GM21619 (cell line): ENCODE results near the gene TXNRD1.
"Not testable (repeated sequence)": the region's sequence is repeated elsewhere in the genome, so short reads cannot be mapped to it uniquely, and the experiment has no call there.

Source experiments
- ATAC-seq: cut with Tn5 transposase; IDR thresholded peaks from one replicate; pipeline ENCODE4 v1.9.1; 2021; ENCODE audit not compliant: unreplicated experiment

TXNRD1 gene

GRCh38 chr12:104189915-104190555 lies 25.5 kb upstream of the TXNRD1 start:
- ATAC-seq, result no peak

GRCh38 chr12:104190641-104191176 lies 24.9 kb upstream of the TXNRD1 start:
- ATAC-seq, result no peak

- no peak for ATAC-seq
These were observed 18.3 kb upstream of the TXNRD1 start for GRCh38 chr12:104197264-104197663.

GRCh38 chr12:104199964-104200363 lies 15.6 kb upstream of the TXNRD1 start:
- ATAC-seq, result no peak

- no peak for ATAC-seq
These were observed 14.2 kb upstream of the TXNRD1 start for GRCh38 chr12:104201238-104202001.

- ATAC-seq, result no peak
These were observed 10.7 kb upstream of the TXNRD1 start for GRCh38 chr12:104204690-104205480.

GRCh38 chr12:104207416-104208205 lies 8.0 kb upstream of the TXNRD1 start:
- ATAC-seq, result no peak

GRCh38 chr12:104212516-104212915 lies 3.1 kb upstream of the TXNRD1 start:
- no peak for ATAC-seq

GRCh38 chr12:104213952-104214351 lies 1.6 kb upstream of the TXNRD1 start:
- ATAC-seq, result no peak

- no peak for ATAC-seq
These were observed 944 bp downstream of the TXNRD1 start for GRCh38 chr12:104216521-104216924.

- not testable (repeated sequence) for ATAC-seq
These were observed 2.9 kb downstream of the TXNRD1 start for GRCh38 chr12:104218506-104218905.

- no peak for ATAC-seq
These were observed 3.4 kb downstream of the TXNRD1 start for GRCh38 chr12:104218935-104219334.

- no peak for ATAC-seq
These were observed 3.8 kb downstream of the TXNRD1 start for GRCh38 chr12:104219361-104219892.

- no peak for ATAC-seq
These were observed 4.4 kb downstream of the TXNRD1 start for GRCh38 chr12:104219908-104220404.

- ATAC-seq, result no peak
These were observed 5.4 kb downstream of the TXNRD1 start for GRCh38 chr12:104220931-104221330.

GRCh38 chr12:104222976-104223375 lies 7.4 kb downstream of the TXNRD1 start:
- ATAC-seq, result no peak

- ATAC-seq, result no peak
These were observed 8.1 kb downstream of the TXNRD1 start for GRCh38 chr12:104223712-104224111.

GRCh38 chr12:104226672-104227071 lies 11.1 kb downstream of the TXNRD1 start:
- ATAC-seq, result no peak

- ATAC-seq, result no peak
These were observed 14.9 kb downstream of the TXNRD1 start for GRCh38 chr12:104230304-104231095.
